Lower leg skin (tissue), 3 donors: ENCODE results near the gene KLHL40.

Experiments used
- CTCF ChIP-seq, 3 donors: fragments of 450-650 bp; IDR thresholded peaks; one replicate each; pipeline ENCODE4 v1.5.1; 2016; ENCODE audit warnings: antibody characterized with exemption in 3 of 3, mild to moderate bottlenecking in 3 of 3, moderate library complexity in 2 of 3
- POLR2A ChIP-seq, 2 donors: fragments of 450-650 bp; IDR thresholded peaks; one replicate each; pipeline ENCODE4 v1.6.1; 2016 to 2017; ENCODE audit warnings: antibody characterized with exemption in 2 of 2, mild to moderate bottlenecking in 1 of 2, moderate library complexity in 1 of 2

- TF ChIP-seq CTCF (IDR thresholded peaks at IDR 0.05), result no peak
- no peak for TF ChIP-seq POLR2A (IDR thresholded peaks at IDR 0.05)
Observed at GRCh38 chr3:42647821-42648459, 37.4 kb upstream of the KLHL40 start.
